Gastrocnemius medialis (tissue), 4 donors: ENCODE measurements around the gene ST6GALNAC4. TPM values are rescaled to one million over a fixed set of nuclear protein-coding genes. Genes with fewer than 3 reads are reported as not detected.

Source experiments
- ATAC-seq, 2 donors: fragments of 150-250 bp; one replicate each; pipeline ENCODE4 v1.9.1; 2016
- DNase-seq, 2 donors: peaks; one replicate each; pipeline ENCODE4 v3.0.0-alpha.2; 2019
- H3K27ac ChIP-seq, 4 donors: fragments of 200-600 bp; sonication (generic); 1 replicate in 1 of 4; 2 replicates in 3 of 4; pipeline ENCODE4 v1.5.1; 2016 to 2018; ENCODE audit warnings: mild to moderate bottlenecking in 2 of 4, moderate library complexity in 1 of 4
- H3K27me3 ChIP-seq, 3 donors: fragments of 200-600 bp; sonication (generic) in 2 of 3; 1 replicate in 1 of 3; 2 replicates in 2 of 3; pipeline versions ENCODE4 v1.5.1 to v1.6.0; 2016 to 2019; ENCODE audit warnings: mild to moderate bottlenecking in 1 of 3, moderate library complexity in 1 of 3
- H3K36me3 ChIP-seq, 2 donors: fragments of 200-600 bp; sonication (generic) in 1 of 2; one replicate each; pipeline ENCODE4 v1.5.1; 2017 to 2018
- H3K4me1 ChIP-seq, 2 donors: fragments of 200-600 bp; sonication (generic) in 1 of 2; one replicate each; pipeline ENCODE4 v1.5.1; 2016 to 2017; ENCODE audit warnings: mild to moderate bottlenecking in 2 of 2
- H3K4me3 ChIP-seq, 4 donors: fragments of 200-600 bp; sonication (generic) in 3 of 4; 1 replicate in 1 of 4; 2 replicates in 3 of 4; pipeline ENCODE4 v1.5.1; 2016 to 2019; ENCODE audit warnings: mild to moderate bottlenecking in 2 of 4
- H3K9me3 ChIP-seq, 3 donors: fragments of 200-600 bp; sonication (generic) in 2 of 3; 1 replicate in 1 of 3; 2 replicates in 2 of 3; pipeline ENCODE4 v1.5.1; 2016 to 2019
- CTCF ChIP-seq, 5 experiments: fragments of 450-650 bp in 3 of 5; fragments of 200-600 bp in 2 of 5; sonication (generic) in 2 of 5; IDR thresholded peaks in 4 of 5; conservative IDR thresholded peaks in 1 of 5; 1 replicate in 4 of 5; 2 replicates in 1 of 5; pipeline ENCODE4 v1.5.1; 2016 to 2019; ENCODE audit warnings: antibody characterized with exemption in 5 of 5, mild to moderate bottlenecking in 3 of 5, moderate library complexity in 3 of 5
- POLR2A ChIP-seq, 2 donors: fragments of 450-650 bp; IDR thresholded peaks; one replicate each; pipeline ENCODE4 v1.6.1; 2017; ENCODE audit warnings: antibody characterized with exemption in 2 of 2, mild to moderate bottlenecking in 2 of 2, moderate library complexity in 2 of 2
- in situ Hi-C, 4 donors: fragments of 200-750 bp; cut with MboI; loops; one replicate each; pipeline versions ENCODE4 v1.15.0 to v1.8.0; 2017; ENCODE audit warnings: low sequenced_read_pairs in 4 of 4
- intact Hi-C: fragments of 100-400 bp; cut with DNase I; formaldehyde crosslinking; loops from one replicate; pipeline ENCODE4 v1.15.1; 2023; ENCODE audit warnings: low total_unique reads
- total RNA-seq, 4 donors: library from RNA; depleted of rRNA; stranded (reverse); fragments of >200 nt; gene quantifications; one replicate each; pipeline versions ENCODE4 v1.1.0 to v1.2.3, GENCODE V29; 2016

Gene ST6GALNAC4
- total RNA-seq, 4 donors from 2014 or later, result 11.2 to 48.4 (median 23.6) TPM

DNA sequence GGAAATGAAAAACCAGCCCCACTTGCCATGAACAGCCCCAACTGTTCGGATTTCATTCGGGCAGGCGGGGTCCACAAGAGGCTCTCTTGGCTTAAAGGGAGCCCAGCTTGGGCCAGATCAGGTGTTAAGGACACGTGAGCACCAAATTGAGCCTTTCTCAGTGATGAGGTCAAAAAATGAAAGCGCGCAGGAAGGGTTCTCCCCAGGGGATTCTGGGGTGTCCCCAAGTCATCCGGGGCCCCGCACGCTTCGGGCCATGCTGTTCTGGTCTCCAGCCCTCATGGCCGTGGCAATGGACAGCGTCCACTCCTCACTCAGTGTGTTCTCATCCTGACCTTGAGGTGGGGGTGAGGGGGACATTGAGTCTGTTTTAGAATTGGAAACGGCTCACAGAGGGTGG, 50.3 kb downstream of the ST6GALNAC4 start:
- Histone ChIP-seq H3K36me3 (peaks cover 0 to 38% of the 10 kb centered on the region in 2 donors), H3K27ac (peak overlapping the region in 3 of 4 donors; percentile 64 to 77 (median 74)), H3K4me3 (no peak overlapping the region), H3K27me3 (no peaks in the 10 kb centered on the region), H3K4me1 (peaks cover 15 to 30% of the 10 kb centered on the region in 2 donors), H3K9me3 (no peaks in the 10 kb centered on the region)
- in situ Hi-C loops (loop anchor here in 1 of 4 donors (10.0 kb wide), 1 partner anchor 62 kb away; the partner anchor contains the start of gene FPGS), intact Hi-C loops (no loop called here)
- TF ChIP-seq CTCF (IDR thresholded peaks at IDR 0.05 in 4 of 5, conservative IDR thresholded peaks at IDR 0.05 in 1 of 5), result no peak
- no peak for TF ChIP-seq POLR2A (IDR thresholded peaks at IDR 0.05)
- no peak for ATAC-seq
- no peak for DNase-seq

DNA sequence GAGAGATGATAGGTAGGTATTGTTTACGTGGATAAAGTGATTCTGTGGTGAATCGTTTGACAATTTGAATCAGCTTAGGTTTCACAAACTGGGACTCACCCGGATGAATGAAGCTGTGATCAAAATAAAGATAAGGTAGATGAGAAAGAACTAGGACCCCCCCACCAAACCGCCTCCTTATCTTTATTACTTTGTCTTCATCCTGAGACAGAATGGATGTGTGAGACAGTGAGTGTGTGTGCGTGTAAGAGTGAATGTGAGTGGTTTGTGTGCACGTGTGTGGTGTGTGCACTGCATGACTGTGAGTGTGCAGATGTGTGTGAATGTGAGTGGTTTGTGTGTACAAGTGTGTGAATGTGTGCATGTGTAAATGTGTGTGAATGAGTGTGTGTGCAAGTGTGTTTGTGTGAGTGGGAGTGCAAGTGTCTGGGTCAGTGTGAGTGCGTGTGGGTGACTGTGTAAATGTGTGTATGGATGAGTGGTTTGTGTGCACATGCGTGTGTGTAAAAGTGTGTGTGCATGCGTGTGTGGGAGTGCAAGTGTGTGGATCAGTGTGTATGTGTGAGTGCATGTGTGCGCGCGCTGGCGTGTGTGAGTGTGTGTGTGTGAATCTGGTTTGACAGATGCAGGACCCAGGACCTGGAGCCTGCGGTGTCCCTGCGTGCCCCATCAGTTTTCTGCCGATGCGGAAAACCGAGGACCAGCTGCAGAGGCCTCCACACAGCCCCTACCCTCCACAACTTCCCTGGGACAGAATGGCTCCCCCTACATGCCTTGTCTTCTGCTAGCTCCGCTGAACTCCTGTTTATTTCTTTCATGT, 51.0 kb downstream of the ST6GALNAC4 start:
- no peak for TF ChIP-seq CTCF (IDR thresholded peaks at IDR 0.05 in 4 of 5, conservative IDR thresholded peaks at IDR 0.05 in 1 of 5)
- no peak for TF ChIP-seq POLR2A (IDR thresholded peaks at IDR 0.05)
- Histone ChIP-seq H3K9me3 (no peaks in the 10 kb centered on the region), H3K36me3 (peaks cover 0 to 31% of the 10 kb centered on the region in 2 donors), H3K4me1 (peaks cover 20 to 36% of the 10 kb centered on the region in 2 donors), H3K4me3 (no peak overlapping the region), H3K27ac (peak overlapping the region in 2 of 4 donors; percentile 74 to 77), H3K27me3 (no peaks in the 10 kb centered on the region)
- intact Hi-C loops (no loop called here), in situ Hi-C loops (loop anchor here in 1 of 4 donors (10.0 kb wide), 1 partner anchor 61 kb away; the partner anchor contains the start of gene FPGS)
- ATAC-seq (no peak), DNase-seq (no peak)

DNA sequence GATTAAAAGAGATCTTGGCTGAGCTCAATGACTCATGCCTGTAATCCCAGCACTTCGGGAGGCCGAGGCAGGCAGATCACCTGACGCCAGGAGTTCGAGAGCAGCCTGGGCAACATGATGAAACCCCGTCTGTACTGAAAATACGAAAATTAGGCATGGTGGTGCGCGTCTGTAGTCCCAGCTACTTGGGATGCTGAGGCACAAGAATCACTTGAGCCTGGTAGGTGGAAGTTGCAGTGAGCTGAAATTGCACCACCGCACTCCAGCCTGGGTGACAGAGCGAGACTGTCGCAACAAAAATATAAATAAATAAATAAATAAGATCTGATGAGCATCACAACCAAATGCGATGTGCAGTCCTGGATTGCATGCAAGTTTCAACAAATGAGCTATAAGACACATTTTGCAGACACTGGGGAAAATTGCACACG, 53.6 kb downstream of the ST6GALNAC4 start:
- Histone ChIP-seq H3K9me3 (no peaks in the 10 kb centered on the region), H3K4me1 (peaks cover 27 to 42% of the 10 kb centered on the region in 2 donors), H3K4me3 (no peak overlapping the region), H3K27me3 (no peaks in the 10 kb centered on the region), H3K36me3 (peaks cover 0 to 8% of the 10 kb centered on the region in 2 donors), H3K27ac (peak overlapping the region; percentile 67 to 80 (median 74))
- DNase-seq (no peak), ATAC-seq (no peak)
- in situ Hi-C loops, result loop anchor here in 1 of 4 donors (10.0 kb wide), 1 partner anchor 58 kb away; the partner anchor contains the start of gene FPGS
- no peak for TF ChIP-seq POLR2A (IDR thresholded peaks at IDR 0.05)
- TF ChIP-seq CTCF (IDR thresholded peaks at IDR 0.05 in 4 of 5, conservative IDR thresholded peaks at IDR 0.05 in 1 of 5), result no peak
- intact Hi-C loops, result no loop called here

- peak; percentile 55 to 79 for ATAC-seq
- peak; percentile 61 to 68 for DNase-seq
- no peaks in the 10 kb centered on the region for H3K27me3 ChIP-seq
- intact Hi-C loops, result no loop called here
- H3K4me1 ChIP-seq, result peaks cover 35 to 47% of the 10 kb centered on the region in 2 donors
- in situ Hi-C loops, result loop anchor here in 1 of 4 donors (10.0 kb wide), 1 partner anchor 58 kb away; the partner anchor contains the start of gene FPGS
- H3K27ac ChIP-seq, result peak overlapping the region; percentile 67 to 80 (median 74)
- no peak overlapping the region for H3K4me3 ChIP-seq
- no peak for TF ChIP-seq CTCF (IDR thresholded peaks at IDR 0.05 in 4 of 5, conservative IDR thresholded peaks at IDR 0.05 in 1 of 5)
- no peak for TF ChIP-seq POLR2A (IDR thresholded peaks at IDR 0.05)
- no peaks in the 10 kb centered on the region for H3K9me3 ChIP-seq
- no peaks in the 10 kb centered on the region for H3K36me3 ChIP-seq
Observed at GRCh38 chr9:127862075-127863011, 54.5 kb downstream of the ST6GALNAC4 start.
